ENCODE results near the gene CACNA1C.

CACNA1C gene

GRCh38 chr12:2697057-2697800 lies 644.4 kb downstream of the CACNA1C start:
- H3K4me1 ChIP-seq (ENCODE audit: insufficient read depth, low read length) = peaks cover 13% of the 10 kb centered on the region
- H3K4me3 ChIP-seq (ENCODE audit: low read depth in 1 of 2, low read length in 2 of 2) = no peak overlapping the region
- H3K27ac ChIP-seq (ENCODE audit: low read length) = no peak overlapping the region
- no peak overlapping the region for H2AFZ ChIP-seq (ENCODE audit: low read depth, low read length)
- no peak overlapping the region for H3K4me2 ChIP-seq (ENCODE audit: insufficient read depth, low read length)
- H3K79me2 ChIP-seq (ENCODE audit: insufficient read depth, low read length) = no peaks in the 10 kb centered on the region
- TF ChIP-seq EZH2 (IDR thresholded peaks at IDR 0.05; ENCODE audit: borderline replicate concordance, low read depth, low read length, severe bottlenecking) (no peak), CTCF (IDR thresholded peaks at IDR 0.05; ENCODE audit: borderline replicate concordance, extremely low read depth, low read length, poor library complexity, severe bottlenecking) (no peak)
- no peaks in the 10 kb centered on the region for H4K20me1 ChIP-seq (ENCODE audit: insufficient read depth, low read length)
- no peak for DNase-seq
- ATAC-seq (ENCODE audit: insufficient read depth, low read depth) = no peak
- H3K27me3 ChIP-seq (ENCODE audit: insufficient read depth, low read length, poor library complexity) = peaks cover 30% of the 10 kb centered on the region
- no peaks in the 10 kb centered on the region for H3K36me3 ChIP-seq (ENCODE audit: insufficient read depth, low read length)
- H3K9ac ChIP-seq (ENCODE audit: low read depth, low read length) = no peak overlapping the region
- H3K9me3 ChIP-seq (ENCODE audit: insufficient read depth, low read length, severe bottlenecking) = no peaks in the 10 kb centered on the region

GRCh38 chr12:2698566-2698965 lies 645.8 kb downstream of the CACNA1C start:
- H3K79me2 ChIP-seq (ENCODE audit: insufficient read depth, low read length) = no peaks in the 10 kb centered on the region
- DNase-seq = no peak
- no peak for ATAC-seq (ENCODE audit: insufficient read depth, low read depth)
- H3K27me3 ChIP-seq (ENCODE audit: insufficient read depth, low read length, poor library complexity) = peaks cover 20% of the 10 kb centered on the region
- TF ChIP-seq EZH2 (IDR thresholded peaks at IDR 0.05; ENCODE audit: borderline replicate concordance, low read depth, low read length, severe bottlenecking) (no peak), CTCF (IDR thresholded peaks at IDR 0.05; ENCODE audit: borderline replicate concordance, extremely low read depth, low read length, poor library complexity, severe bottlenecking) (no peak)
- no peak overlapping the region for H3K27ac ChIP-seq (ENCODE audit: low read length)
- no peak overlapping the region for H2AFZ ChIP-seq (ENCODE audit: low read depth, low read length)
- no peaks in the 10 kb centered on the region for H3K36me3 ChIP-seq (ENCODE audit: insufficient read depth, low read length)
- H3K4me3 ChIP-seq (ENCODE audit: low read depth in 1 of 2, low read length in 2 of 2) = no peak overlapping the region
- H4K20me1 ChIP-seq (ENCODE audit: insufficient read depth, low read length) = no peaks in the 10 kb centered on the region
- H3K4me2 ChIP-seq (ENCODE audit: insufficient read depth, low read length) = no peak overlapping the region
- no peaks in the 10 kb centered on the region for H3K4me1 ChIP-seq (ENCODE audit: insufficient read depth, low read length)
- no peaks in the 10 kb centered on the region for H3K9me3 ChIP-seq (ENCODE audit: insufficient read depth, low read length, severe bottlenecking)
- H3K9ac ChIP-seq (ENCODE audit: low read depth, low read length) = no peak overlapping the region

- no peak overlapping the region for H3K4me2 ChIP-seq (ENCODE audit: insufficient read depth, low read length)
- H4K20me1 ChIP-seq (ENCODE audit: insufficient read depth, low read length) = no peaks in the 10 kb centered on the region; the same call in 1 of the 2 replicates
- no peaks in the 10 kb centered on the region for H3K36me3 ChIP-seq (ENCODE audit: insufficient read depth, low read length)
- H2AFZ ChIP-seq (ENCODE audit: low read depth, low read length) = no peak overlapping the region
- DNase-seq (no peak), ATAC-seq (ENCODE audit: insufficient read depth, low read depth) (no peak)
- H3K27me3 ChIP-seq (ENCODE audit: insufficient read depth, low read length, poor library complexity) = no peaks in the 10 kb centered on the region
- TF ChIP-seq EZH2 (IDR thresholded peaks at IDR 0.05; ENCODE audit: borderline replicate concordance, low read depth, low read length, severe bottlenecking) = no peak
- TF ChIP-seq CTCF (IDR thresholded peaks at IDR 0.05; ENCODE audit: borderline replicate concordance, extremely low read depth, low read length, poor library complexity, severe bottlenecking) = no peak
- H3K9me3 ChIP-seq (ENCODE audit: insufficient read depth, low read length, severe bottlenecking) = no peaks in the 10 kb centered on the region
- no peaks in the 10 kb centered on the region for H3K4me1 ChIP-seq (ENCODE audit: insufficient read depth, low read length)
- H3K79me2 ChIP-seq (ENCODE audit: insufficient read depth, low read length) = no peaks in the 10 kb centered on the region
- no peak overlapping the region for H3K4me3 ChIP-seq (ENCODE audit: low read depth in 1 of 2, low read length in 2 of 2)
- no peak overlapping the region for H3K9ac ChIP-seq (ENCODE audit: low read depth, low read length)
- no peak overlapping the region for H3K27ac ChIP-seq (ENCODE audit: low read length)
These were observed 657.9 kb downstream of the CACNA1C start for GRCh38 chr12:2710701-2711100.

Data from DND-41 (cell line).